NCI-H128 (cell line): ENCODE measurements around the gene LRMDA.

Experiments used
- DNase-seq: peaks from one replicate; lab custom pipeline; 2025; ENCODE audit not compliant: unreplicated experiment; lab: John Stamatoyannopoulos, UW

Gene LRMDA

DNA sequence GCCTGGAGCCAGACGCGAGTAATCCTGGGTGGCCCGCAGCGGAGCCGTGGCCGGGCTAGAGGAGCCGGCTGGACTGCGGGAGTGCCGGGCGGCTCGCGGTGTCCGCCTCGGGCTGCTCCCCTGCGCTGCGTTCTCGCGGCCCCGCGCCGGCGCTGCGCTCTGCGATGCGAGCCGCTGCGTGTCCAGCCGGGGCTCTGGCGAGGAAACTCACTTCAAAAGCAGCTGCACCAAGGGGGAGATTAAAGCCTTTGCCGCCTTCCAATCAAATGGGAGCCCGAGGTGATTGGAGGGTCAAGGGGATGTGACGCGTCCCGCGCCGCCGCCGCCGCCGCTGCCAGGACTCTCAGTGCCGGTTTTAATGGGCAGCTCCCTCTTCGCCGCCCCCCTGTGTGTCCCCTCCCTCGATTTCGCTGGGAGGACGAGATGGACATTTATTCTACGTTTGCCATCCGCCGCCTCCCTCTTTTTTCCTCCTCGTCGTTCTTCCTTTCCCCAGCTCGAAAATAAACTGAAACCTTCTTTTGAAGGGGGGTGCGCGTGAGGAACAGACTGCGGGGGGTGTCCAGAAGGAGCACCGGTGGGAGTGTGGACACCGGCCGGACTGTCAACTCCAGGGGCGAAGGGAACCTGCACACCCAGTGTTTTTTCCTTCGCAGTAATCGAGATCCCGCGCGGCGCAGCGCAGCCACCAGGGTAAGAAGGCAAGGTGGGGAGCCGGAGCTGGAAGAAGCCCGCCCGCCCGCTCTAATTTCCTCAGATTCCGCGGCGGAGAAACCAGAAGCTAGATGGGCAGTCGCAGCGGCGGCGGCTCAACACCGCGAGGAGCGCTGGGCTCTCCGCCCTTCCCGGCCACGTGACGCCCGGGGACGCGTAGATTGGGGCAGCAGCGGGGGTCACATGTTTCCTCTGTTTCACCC, 29.6 kb upstream of the LRMDA start, which contains the start of gene ZNF503:
TSS of gene ZNF503 (minus strand) at position 196 of the 917 bp plus-strand sequence. CDS start 345 bp downstream, outside the sequence.
- DNase-seq, result peak; percentile 91

DNA sequence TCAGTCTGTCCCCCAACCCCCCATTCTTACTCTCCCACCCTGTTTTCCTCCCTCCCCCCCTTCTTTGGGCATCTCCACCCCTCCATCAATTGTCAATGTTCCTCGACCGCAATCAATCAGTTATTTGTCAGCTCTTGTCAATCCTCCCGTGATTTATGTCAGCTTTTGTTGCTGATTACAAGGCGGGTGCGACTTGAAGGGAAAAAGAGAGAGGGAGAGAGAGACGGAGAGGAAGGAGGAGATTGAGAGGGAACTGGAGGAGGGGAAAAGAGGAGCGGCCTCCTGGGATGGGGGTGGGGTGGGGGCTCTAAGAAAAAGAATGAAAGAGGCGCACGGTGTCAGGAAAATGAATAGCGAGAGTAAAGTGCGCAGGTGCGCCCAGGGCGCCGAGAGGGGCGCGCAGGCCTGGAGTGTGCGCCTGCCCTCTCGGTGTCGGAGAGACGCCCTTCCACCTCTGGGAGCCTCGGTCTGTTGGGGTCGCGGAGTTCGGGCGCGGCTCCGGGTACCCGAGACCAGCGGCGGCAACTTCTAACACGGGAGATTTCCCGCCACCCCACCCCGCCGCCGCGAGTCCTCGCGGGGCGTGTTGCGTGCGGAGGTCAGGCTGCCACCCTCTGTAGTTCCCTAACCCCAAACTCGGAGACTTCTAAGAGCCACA, 28.8 kb upstream of the LRMDA start:
- no peak for DNase-seq

DNA sequence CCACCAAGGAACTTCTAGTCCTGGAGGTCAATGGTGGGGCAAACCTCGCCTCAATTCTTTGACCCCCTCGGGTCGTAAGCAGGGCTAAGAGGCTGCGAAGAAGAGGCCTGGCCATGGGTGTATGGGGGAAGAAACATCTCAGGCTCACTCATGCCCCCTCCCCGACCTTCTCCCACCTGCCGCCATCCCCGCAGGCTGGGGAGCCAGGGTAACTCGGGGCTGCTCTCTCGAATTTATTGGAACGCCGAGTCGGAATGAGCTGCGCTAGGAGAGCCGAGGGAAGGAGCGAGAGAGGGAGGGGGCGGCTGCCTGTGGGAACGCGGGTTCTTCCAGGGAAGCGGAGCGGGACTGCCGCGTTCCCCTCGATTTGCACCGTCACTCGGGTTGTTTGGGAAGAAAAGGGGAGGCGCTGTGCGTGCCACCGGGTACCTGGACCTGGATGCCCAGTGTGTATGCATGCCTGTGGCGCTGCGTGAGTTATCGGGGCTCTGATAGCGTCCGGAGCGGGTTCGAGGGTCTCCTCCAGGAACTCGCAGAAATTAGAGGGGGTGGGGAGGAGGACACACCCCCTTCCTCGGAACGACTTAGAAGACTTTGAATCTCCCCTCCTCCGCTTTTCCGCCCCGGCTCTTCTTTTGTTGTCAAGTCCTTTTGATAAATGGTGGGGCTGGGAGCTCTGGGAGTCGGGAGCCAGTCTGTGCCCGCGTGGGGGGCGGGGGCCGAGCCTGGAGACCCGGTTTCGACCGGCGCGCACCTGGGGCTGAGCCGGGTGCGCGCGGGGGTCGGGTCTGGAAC, 28.1 kb upstream of the LRMDA start:
- DNase-seq, result no peak

DNA sequence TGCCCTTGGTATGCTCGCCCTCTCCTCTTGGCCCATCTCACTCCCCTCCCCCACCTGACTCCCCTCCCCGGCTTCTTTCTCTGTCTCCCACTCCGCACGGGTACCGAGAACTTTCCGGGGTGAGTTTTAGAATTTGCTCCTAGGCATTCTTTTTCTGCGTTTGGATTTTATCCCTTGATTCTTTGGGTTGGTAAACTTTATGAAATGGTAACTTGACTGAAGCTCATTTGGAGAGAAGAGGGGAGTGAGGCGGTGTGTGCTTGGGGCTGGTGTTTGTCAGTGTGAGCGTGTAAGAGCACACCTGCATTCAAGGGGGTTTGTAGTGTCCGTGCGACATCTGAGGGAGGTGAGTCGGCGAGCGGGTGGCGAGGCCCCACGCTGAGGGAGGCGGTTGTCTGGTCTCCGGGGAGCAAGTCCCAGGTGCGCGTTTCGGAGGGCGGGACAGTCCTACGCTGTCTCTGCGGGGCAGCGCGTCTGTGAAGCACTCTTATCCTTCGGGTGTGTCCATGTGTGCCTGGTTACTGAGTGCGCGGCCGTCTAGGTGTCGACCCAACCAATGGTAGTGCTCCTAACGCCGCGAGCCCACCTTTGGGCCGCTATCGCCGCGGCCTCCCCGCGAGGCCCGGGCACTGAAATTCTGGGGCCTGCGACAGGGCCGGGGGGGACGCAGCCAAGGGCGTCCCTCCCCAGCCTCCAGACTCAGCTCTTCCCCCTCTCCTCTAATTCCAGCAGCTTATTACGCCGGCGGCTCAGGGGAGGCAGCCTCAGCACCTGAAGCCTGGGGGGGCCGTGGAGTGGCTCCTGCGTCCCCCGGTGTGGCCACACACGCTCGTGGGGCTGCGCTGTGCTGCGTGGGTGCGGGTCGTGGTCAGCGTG, 27.2 kb upstream of the LRMDA start:
- no peak for DNase-seq

DNA sequence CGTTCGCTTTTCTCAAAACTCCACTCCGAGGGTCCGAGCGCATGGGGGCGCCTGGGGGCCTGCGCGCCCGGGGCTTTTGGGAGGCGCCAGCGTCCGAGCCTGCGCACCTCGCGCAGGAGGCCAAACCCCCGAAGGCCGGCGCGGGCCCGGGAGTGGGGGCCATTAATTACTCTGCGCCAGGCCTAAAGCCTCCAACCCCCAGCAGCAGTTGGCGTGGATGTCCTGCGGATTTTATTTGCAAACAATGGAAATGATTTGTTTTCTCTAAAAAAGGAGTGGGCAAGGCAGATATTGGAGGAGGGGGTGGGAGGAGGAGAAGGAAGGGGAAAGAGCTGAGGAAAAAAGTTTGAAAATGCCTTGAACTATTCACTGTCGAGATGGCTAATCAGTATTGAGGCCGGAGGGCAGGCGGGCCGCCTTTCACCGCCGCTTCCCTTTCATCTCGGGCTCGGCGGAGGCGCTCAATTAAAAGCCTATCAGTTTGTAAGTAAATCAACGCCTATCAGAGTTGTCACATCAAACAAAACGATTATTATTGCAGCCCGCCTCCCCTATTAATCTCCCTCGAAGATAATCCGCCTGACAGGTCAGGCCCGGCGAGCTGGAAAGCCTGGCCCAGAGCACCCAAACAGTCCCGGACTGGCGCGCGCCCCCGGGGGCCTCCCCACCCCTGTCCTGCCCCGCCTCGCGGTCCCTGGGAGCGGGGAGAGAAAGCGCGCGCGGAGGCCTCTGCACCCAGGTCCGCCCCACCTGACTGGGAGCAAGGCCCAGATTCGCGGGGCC, 26.4 kb upstream of the LRMDA start:
- no peak for DNase-seq

DNA sequence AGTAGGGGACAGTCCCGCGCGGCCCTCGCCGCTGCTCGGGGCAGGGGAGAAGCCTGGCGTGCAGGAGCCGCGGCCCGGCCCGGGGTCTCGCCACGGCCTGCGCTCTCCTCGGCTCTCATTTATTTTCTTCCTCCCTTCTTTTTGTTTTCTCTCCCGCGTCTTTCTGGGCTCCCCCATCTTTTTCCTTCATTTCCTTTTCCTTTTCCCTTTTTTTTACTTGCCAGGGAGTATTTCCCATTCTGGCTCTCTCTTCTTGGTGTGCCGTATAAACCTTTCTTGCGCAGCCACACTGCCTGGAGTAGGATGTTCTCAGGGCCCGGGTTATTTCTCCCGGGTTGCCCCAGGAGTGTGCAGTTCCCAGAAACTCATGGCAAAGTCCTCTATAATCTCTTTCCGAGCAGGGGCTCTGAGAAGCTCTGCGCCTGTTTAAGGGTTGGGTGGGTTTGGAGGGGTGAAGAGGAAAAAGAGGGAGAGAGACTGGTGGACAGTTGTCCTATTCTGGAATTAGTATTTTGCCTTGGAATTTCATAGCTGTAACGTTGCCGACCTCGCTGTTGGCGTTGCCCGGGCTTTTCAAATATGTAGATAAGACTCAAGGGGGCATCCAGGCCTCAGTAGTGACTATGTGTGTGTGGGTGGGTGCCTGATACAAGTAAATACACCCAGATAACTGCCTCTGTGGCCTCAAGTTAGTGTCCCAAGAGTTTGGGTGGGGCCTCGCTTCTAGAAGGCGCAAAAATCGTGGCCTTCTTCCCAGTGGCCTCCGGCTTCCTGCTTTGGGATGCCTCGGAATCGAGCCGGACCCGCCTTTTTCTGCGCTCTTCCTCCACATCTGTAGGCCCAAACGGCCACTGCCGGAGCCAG, 25.6 kb upstream of the LRMDA start:
- no peak for DNase-seq

DNA sequence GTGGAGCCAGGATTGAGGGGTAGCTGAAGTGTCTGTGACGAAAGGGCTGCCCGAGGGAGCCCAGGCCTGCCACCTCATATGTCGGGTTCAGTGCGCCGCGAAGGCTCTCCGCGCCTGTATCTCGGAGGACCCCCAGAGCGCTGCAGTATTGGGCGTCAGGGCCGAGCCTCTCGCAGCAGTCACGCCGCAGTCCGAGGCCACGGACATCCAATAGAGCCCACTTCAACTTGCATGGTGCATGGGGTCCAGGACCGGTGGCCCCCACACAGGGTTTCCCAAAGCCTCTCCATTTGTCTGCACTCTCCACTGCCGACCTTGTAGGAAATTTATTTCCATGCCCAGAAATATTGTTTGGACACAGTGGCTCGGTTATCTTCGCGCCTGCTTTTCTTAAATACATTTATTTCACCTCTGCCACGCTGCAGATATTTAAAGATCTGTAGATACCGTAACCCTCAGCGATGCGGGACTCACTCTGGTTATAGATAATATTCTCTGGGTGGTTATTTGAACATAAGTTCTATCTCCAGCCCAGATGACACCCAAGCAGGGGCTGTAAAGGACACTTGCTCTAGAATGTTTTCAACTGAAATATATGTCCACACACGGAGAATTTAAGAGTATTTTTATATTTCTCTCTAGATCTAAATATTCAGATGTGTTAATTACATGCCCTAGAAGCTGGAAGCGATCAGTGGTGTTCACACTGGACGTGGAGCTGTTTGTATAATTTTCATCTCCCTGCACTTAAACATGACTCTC, 24.8 kb upstream of the LRMDA start:
- no peak for DNase-seq

DNA sequence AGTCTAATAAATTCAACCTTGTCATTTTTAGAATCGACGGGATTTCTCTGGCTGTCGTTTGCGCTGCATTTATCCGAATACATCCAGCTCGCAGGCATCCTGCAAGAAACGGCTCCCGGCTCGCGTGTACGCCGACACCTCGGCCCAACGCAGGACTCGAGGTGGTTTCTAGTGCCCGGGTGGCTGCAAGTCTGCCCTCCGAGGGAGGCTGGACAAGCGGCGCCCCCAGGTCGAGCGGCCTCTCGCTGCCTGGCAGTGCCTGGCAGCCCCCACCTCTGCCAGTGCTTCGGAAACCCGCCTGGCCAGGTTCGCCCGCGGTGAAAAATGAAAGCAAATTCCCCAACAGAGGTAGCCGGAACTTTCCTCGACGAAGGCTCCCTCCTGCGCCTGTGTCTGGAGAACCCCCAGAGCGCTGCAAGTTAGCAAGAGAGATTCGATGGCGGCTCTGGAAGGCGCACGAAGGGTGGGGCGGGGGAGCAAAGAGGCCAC, 24.2 kb upstream of the LRMDA start:
- DNase-seq, result no peak

DNA sequence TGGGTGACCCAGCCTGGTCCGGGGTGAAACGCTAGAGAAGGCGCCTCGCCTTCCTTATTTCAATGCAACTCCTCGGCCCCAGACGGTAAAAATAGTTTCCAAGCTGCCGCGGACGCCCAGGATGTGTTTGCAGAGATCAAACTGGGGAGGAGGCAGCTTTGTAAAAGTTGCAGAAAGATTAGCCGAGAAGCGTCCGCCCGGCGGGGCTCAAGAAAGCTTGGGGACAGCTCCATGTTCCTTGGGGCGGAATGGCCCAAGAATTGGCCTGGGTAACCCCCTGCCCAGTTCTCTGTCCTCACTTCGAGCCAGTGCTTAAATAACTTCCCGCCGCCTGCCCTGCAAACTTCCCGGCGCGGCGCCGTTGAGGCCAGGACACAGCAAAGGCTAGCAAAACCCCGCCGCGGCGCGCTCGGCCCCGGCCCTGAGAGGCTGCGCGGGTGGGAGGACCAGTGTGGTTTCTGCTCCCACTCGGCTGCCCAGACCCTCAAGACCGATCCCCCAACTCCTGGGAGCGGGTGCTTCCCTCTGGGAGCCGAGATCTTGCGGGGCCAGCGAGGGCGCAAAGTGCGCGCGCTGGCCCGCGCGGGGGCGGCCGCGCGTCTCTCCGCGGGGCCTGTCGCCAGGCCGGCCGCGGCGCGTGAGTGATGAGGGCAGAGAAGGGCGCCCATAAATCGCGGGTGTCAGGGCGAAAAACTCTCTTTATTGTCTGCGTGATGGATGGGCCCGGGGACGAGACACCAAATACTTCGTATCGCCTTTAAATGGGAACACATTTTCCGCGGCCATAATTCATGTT, 23.5 kb upstream of the LRMDA start:
- DNase-seq, result no peak

DNA sequence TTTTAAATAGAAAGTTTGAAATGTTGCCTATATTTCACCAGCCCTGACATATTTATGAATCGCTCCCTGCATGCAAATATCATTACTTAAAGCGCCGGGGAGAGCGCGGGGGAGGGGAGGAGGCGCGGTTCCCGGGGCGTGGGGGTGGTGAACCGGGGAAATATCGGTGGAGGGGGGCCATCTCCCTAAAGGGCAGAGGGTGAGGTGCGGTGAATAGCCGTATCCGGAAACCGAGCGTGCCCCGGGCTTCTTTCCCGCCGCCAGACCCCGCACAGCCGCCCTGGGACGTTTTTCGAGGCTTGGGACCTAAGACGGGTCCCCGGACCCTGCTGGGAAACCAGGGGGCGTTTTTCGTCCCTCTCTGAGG, 22.9 kb upstream of the LRMDA start:
- no peak for DNase-seq

DNA sequence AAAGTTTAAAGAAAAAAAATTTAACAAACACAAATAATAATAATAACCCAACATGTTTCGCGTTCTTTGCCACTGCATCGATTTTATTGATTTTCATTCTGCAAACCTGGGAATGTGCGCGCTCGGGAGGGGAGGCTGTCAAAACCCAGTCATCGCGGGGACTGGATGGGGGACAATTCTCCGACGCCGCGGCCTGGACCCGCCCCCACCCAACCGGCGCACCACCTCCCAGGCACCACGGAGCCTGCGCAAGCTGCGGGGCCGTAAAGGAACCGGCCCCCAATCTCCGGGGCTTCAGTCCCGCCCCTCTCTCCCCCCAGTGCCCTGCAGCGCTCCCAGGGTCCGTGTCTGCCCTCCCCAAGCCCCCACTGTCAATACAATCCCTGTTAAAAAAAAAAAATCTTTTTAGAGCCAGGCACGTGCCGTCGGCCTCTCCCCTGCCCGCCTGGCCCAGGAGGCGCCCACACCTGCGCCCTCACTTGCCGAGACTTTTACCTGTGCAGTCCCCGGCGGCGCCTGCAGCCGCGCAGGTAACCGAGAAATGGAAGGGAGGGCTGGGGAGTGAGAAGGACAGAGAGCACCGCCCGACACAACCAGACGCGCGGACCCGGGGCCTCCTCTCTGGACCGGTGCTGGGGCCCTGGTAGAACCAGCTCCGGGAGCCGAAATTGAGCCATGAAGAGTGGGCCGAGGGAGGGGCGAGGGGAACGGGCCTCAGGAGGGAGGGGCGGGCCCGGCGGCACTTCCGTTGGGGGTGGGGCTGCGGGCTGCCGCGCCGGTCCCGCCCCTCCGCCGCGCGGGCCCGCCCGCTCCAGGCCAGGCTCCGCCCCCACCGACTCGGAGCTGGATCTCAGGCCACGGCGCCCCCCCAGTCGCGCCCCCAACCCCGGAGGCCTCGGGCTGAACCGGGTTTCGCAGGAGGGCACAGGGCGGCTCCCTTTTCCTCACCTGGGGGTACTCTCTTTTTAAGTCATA, 22.2 kb upstream of the LRMDA start:
- no peak for DNase-seq

DNA sequence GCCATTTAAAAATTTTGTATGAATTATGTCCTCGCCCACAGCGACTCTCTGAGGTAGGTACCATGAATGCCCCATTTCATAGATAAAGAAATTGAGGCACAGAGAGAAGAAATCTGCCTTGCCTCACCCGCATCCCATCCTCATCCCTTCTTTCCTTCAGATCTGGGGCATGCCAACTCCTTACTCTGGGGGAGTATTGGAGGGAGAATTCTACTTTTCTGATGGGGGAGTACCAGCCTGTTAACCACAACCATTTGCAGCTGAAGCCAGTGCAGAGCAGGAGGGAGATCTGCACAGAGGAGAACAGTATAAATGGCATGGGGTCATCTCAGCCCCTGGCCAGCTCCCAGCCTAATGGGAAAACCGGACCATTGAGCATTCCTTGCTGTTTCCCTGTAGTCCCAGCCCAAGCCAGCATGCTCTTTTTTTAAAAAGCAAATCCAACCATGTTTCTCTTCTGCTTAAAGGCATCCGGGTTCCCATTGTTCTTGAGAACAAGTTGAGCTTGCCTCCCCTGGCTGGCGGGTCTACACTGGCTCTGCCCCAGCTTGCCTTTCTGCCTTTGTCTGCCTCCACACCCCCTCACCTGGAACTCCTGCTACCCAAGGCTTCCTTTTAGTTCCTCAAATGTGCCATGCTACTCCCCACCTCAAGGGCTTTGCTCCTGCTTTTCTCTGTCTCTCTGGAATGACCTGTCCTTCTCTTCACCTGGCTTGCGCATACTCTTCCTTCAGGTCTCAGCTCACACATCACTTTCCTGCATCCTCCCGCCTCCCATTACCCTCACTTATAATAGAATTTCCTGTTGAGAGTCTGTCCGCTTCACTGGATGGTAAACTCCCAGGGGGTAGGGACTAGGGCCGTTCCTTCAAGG, 21.1 kb upstream of the LRMDA start:
- DNase-seq, result no peak

DNA sequence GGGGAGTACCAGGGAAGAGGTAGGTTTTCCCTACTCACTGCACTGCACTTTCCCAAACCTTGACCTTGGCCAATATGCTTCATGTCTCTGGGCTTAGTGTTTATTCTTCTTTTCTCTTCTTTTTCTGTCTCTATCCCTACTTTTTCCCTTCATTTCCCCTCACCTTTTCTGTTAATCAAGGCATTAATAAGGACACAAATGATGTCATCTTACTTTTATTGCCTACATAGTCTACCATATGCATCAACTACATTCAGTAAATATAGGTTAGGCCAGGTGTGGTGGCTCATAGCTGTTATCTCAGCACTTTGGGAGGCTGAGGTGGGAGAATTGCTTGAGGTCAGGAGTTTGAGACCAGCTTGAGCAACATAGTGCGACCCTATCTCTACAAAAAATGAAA, 16.9 kb upstream of the LRMDA start:
- no peak for DNase-seq

DNA sequence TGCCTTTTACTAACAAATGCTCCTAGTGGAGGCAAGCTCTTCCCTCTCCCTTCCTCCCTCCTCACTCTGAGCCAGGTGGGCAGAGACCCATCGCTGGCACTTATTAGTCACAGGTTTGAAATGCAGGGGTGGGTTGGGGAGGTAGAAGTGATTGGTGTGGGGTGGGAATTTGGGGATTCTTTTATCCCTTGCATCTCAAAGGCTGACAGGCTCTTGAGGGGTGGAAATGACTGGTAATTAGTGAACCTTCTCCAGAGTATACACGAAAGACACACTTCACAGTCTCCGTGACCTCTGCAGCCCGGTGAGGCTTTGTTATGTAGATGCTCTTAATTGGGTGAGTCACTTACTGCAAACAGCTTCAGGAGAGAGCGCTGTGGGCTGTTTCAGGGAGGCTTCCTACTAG, 13.9 kb upstream of the LRMDA start:
- no peak for DNase-seq

DNA sequence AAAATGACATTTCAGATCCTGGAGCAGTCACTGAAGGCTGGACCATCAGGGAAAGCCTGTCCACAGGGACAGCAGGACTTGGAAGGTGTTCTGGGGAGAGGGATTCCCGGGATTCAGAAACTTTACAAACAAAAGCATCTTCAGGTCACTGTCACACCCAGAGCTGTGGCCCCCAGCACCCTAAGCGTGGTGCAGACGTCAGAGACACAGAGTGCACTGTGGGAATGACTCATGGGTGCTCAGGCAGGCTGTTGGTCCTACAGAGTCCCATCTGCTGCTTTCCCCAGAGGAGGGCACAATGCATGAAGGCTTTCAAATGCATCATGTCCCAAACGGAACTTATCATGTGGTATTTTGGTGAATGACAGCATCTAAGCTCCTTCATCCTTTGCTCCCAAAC, 13.1 kb upstream of the LRMDA start:
- no peak for DNase-seq
